Activated CD4-positive, alpha-beta T cell treated with anti-CD3 and anti-CD28 coated beads, Interleukin-2, amount 10 ng/mL, durations not matched to agents 24 days and 14 days (primary cell): ENCODE results near the gene KMT2D. TPM values are rescaled to one million over a fixed set of nuclear protein-coding genes. Genes with fewer than 3 reads are reported as not detected.

Experiments used
- DNase-seq: peaks from one replicate; pipeline ENCODE4 v3.0.0; 2022
- H3K27ac Mint-ChIP-seq: one replicate; pipeline ENCODE4 v1.8.0; 2022; ENCODE audit warnings: mild to moderate bottlenecking, mixed read lengths
- H3K27me3 Mint-ChIP-seq: one replicate; pipeline ENCODE4 v1.8.0; 2022; ENCODE audit warnings: mixed read lengths
- H3K36me3 Mint-ChIP-seq: one replicate; pipeline ENCODE4 v1.8.0; 2022; ENCODE audit warnings: low read depth, mild to moderate bottlenecking, mixed read lengths
- H3K4me1 Mint-ChIP-seq: one replicate; pipeline ENCODE4 v1.8.0; 2021; ENCODE audit warnings: mixed read lengths
- H3K4me3 Mint-ChIP-seq: one replicate; pipeline ENCODE4 v1.8.0; 2022; ENCODE audit warnings: mild to moderate bottlenecking, moderate library complexity, mixed read lengths
- H3K9me3 Mint-ChIP-seq: one replicate; pipeline ENCODE4 v1.8.0; 2021; ENCODE audit warnings: mixed read lengths
- intact Hi-C: fragments of 100-400 bp; cut with micrococcal nuclease; formaldehyde crosslinking; loops from one replicate; pipeline ENCODE4 v1.15.1; 2023
- total RNA-seq: library from RNA; stranded (reverse); gene quantifications from 2 replicates; pipeline ENCODE4 v1.2.3, GENCODE V29; 2022

KMT2D gene
- total RNA-seq, 1 donor from 2014 or later: 101 TPM

GRCh38 chr12:49093792-49094159, 33.2 kb upstream of the KMT2D start:
- Mint-ChIP-seq H3K36me3 (peaks cover 20% of the 10 kb centered on the region), H3K27ac (no peak overlapping the region), H3K4me3 (peak overlapping the region; percentile 26)

GRCh38 chr12:49092816-49093406, 32.3 kb upstream of the KMT2D start:
- H3K4me3 Mint-ChIP-seq: no peak overlapping the region
- no peak for DNase-seq
- peaks cover 41% of the 10 kb centered on the region for H3K4me1 Mint-ChIP-seq
- H3K9me3 Mint-ChIP-seq: no peaks in the 10 kb centered on the region
- no peak overlapping the region for H3K27ac Mint-ChIP-seq
- H3K36me3 Mint-ChIP-seq: peaks cover 16% of the 10 kb centered on the region
- peaks cover 61% of the 10 kb centered on the region for H3K27me3 Mint-ChIP-seq
- intact Hi-C loops: loop anchor here (5.0 kb wide), 1 partner anchor 249 kb away; no protein-coding TSS in a partner anchor

More at GRCh38 chr12:49093792-49094159, 33.2 kb upstream of the KMT2D start:
- H3K27me3 Mint-ChIP-seq: peaks cover 55% of the 10 kb centered on the region
- intact Hi-C loops: loop anchor here (5.0 kb wide), 1 partner anchor 249 kb away; no protein-coding TSS in a partner anchor
- DNase-seq: peak; percentile 65
- H3K4me1 Mint-ChIP-seq: peaks cover 32% of the 10 kb centered on the region
- no peaks in the 10 kb centered on the region for H3K9me3 Mint-ChIP-seq

- peak overlapping the region; percentile 41 for H3K27ac Mint-ChIP-seq
- H3K27me3 Mint-ChIP-seq: peaks cover 61% of the 10 kb centered on the region
- H3K4me1 Mint-ChIP-seq: peaks cover 48% of the 10 kb centered on the region
- no peaks in the 10 kb centered on the region for H3K9me3 Mint-ChIP-seq
- peaks cover 14% of the 10 kb centered on the region for H3K36me3 Mint-ChIP-seq
- peak; percentile 87 for DNase-seq
- intact Hi-C loops: loop anchor here (5.0 kb wide), 1 partner anchor 250 kb away; no protein-coding TSS in a partner anchor
- peak overlapping the region; percentile 68 for H3K4me3 Mint-ChIP-seq
Measured at GRCh38 chr12:49092086-49092815, 31.7 kb upstream of the KMT2D start.

- Mint-ChIP-seq H3K27ac (peak overlapping the region; percentile 41), H3K36me3 (peaks cover 14% of the 10 kb centered on the region), H3K27me3 (peaks cover 61% of the 10 kb centered on the region), H3K4me1 (peaks cover 50% of the 10 kb centered on the region), H3K4me3 (peak overlapping the region; percentile 68), H3K9me3 (no peaks in the 10 kb centered on the region)
- intact Hi-C loops: loop anchor here (1.0 to 5.0 kb wide), 3 partner anchors 95 to 251 kb away; no protein-coding TSS in a partner anchor
- no peak for DNase-seq
Measured at GRCh38 chr12:49091836-49092085, 31.2 kb upstream of the KMT2D start.

GRCh38 chr12:49091056-49091835, 30.7 kb upstream of the KMT2D start:
- Mint-ChIP-seq H3K36me3 (peaks cover 11% of the 10 kb centered on the region), H3K27ac (no peak overlapping the region)
- peak; percentile 63 for DNase-seq

GRCh38 chr12:49089821-49090773, 29.5 kb upstream of the KMT2D start:
- Mint-ChIP-seq H3K9me3 (no peaks in the 10 kb centered on the region), H3K27me3 (peaks cover 53% of the 10 kb centered on the region), H3K27ac (peak overlapping the region; percentile 63), H3K4me1 (peaks cover 50% of the 10 kb centered on the region), H3K4me3 (peak overlapping the region; percentile 80), H3K36me3 (peaks cover 2% of the 10 kb centered on the region)
- intact Hi-C loops: loop anchor here (2.0 to 5.0 kb wide), 3 partner anchors 21 to 252 kb away; partner anchors contain the start of gene LMBR1L
- peak; percentile 84 for DNase-seq

More at GRCh38 chr12:49091056-49091835, 30.7 kb upstream of the KMT2D start:
- H3K9me3 Mint-ChIP-seq: no peaks in the 10 kb centered on the region
- H3K4me3 Mint-ChIP-seq: peak overlapping the region; percentile 68
- H3K27me3 Mint-ChIP-seq: peaks cover 61% of the 10 kb centered on the region
- H3K4me1 Mint-ChIP-seq: peaks cover 50% of the 10 kb centered on the region
- intact Hi-C loops: loop anchor here (1.0 to 5.0 kb wide), 3 partner anchors 94 to 251 kb away; no protein-coding TSS in a partner anchor

GRCh38 chr12:49088932-49089330, 28.3 kb upstream of the KMT2D start:
- no peaks in the 10 kb centered on the region for H3K36me3 Mint-ChIP-seq
- peak overlapping the region; percentile 39 for H3K4me3 Mint-ChIP-seq
- intact Hi-C loops: loop anchor here (1.0 to 2.0 kb wide), 4 partner anchors 22 to 146 kb away; partner anchors contain the start of gene LMBR1L
- H3K27me3 Mint-ChIP-seq: peaks cover 48% of the 10 kb centered on the region
- no peak for DNase-seq
- H3K4me1 Mint-ChIP-seq: peaks cover 45% of the 10 kb centered on the region
- no peak overlapping the region for H3K27ac Mint-ChIP-seq
- no peaks in the 10 kb centered on the region for H3K9me3 Mint-ChIP-seq

- Mint-ChIP-seq H3K4me3 (peak overlapping the region; percentile 39), H3K36me3 (no peaks in the 10 kb centered on the region), H3K9me3 (no peaks in the 10 kb centered on the region), H3K4me1 (peaks cover 40% of the 10 kb centered on the region), H3K27me3 (peaks cover 42% of the 10 kb centered on the region), H3K27ac (no peak overlapping the region)
- intact Hi-C loops: loop anchor here (1.0 to 2.0 kb wide), 4 partner anchors 22 to 147 kb away; partner anchors contain the start of gene LMBR1L
- DNase-seq: peak; percentile 92
Measured at GRCh38 chr12:49088150-49088931, 27.7 kb upstream of the KMT2D start.

GRCh38 chr12:49086116-49086515, 25.5 kb upstream of the KMT2D start:
- Mint-ChIP-seq H3K4me1 (peaks cover 30% of the 10 kb centered on the region), H3K36me3 (no peaks in the 10 kb centered on the region), H3K9me3 (no peaks in the 10 kb centered on the region), H3K4me3 (no peak overlapping the region), H3K27ac (no peak overlapping the region), H3K27me3 (peaks cover 22% of the 10 kb centered on the region)
- intact Hi-C loops: no loop called here
- no peak for DNase-seq

- DNase-seq: no peak
- H3K27me3 Mint-ChIP-seq: peaks cover 16% of the 10 kb centered on the region
- peaks cover 19% of the 10 kb centered on the region for H3K4me1 Mint-ChIP-seq
- H3K4me3 Mint-ChIP-seq: no peak overlapping the region
- no peaks in the 10 kb centered on the region for H3K9me3 Mint-ChIP-seq
- H3K27ac Mint-ChIP-seq: no peak overlapping the region
- H3K36me3 Mint-ChIP-seq: no peaks in the 10 kb centered on the region
- intact Hi-C loops: no loop called here
Measured at GRCh38 chr12:49084438-49084837, 23.8 kb upstream of the KMT2D start.

GRCh38 chr12:49079793-49080192, 19.2 kb upstream of the KMT2D start:
- H3K9me3 Mint-ChIP-seq: no peaks in the 10 kb centered on the region
- DNase-seq: no peak
- H3K36me3 Mint-ChIP-seq: no peaks in the 10 kb centered on the region
- no peak overlapping the region for H3K27ac Mint-ChIP-seq
- no peaks in the 10 kb centered on the region for H3K4me1 Mint-ChIP-seq
- H3K27me3 Mint-ChIP-seq: peaks cover 13% of the 10 kb centered on the region
- intact Hi-C loops: no loop called here
- H3K4me3 Mint-ChIP-seq: no peak overlapping the region

- intact Hi-C loops: loop anchor here (1.0 to 2.0 kb wide), 2 partner anchors 40 to 59 kb away; partner anchors contain the start of gene LMBR1L
- Mint-ChIP-seq H3K27me3 (no peaks in the 10 kb centered on the region), H3K4me1 (peaks cover 25% of the 10 kb centered on the region), H3K4me3 (no peak overlapping the region), H3K27ac (peak overlapping the region; percentile 3), H3K9me3 (no peaks in the 10 kb centered on the region), H3K36me3 (peaks cover 8% of the 10 kb centered on the region)
- no peak for DNase-seq
Measured at GRCh38 chr12:49070971-49071370, 10.4 kb upstream of the KMT2D start.
